ENCODE measurements around the gene CLIC3.

DNA sequence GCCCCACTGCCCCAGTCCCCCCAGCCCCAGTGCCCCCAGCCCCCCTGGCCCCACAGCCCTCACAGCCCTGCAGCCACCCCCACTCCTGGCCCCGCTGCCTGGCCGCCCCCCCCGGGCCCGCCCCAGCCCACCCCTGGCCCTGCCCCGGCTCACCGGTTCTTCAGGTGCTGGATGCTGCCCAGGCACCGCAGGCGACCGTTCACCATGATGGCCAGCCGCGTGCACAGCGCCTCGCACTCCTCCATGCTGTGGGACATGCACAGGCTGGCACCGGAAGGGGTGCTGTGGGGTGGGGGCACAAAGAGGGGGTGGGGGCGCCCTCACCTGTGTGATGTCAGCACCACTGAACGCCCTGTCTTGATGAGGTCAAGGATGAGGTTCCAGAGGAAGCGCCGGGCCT, 12.8 kb upstream of the CLIC3 start:
- TF ChIP-seq, protein P1, sequence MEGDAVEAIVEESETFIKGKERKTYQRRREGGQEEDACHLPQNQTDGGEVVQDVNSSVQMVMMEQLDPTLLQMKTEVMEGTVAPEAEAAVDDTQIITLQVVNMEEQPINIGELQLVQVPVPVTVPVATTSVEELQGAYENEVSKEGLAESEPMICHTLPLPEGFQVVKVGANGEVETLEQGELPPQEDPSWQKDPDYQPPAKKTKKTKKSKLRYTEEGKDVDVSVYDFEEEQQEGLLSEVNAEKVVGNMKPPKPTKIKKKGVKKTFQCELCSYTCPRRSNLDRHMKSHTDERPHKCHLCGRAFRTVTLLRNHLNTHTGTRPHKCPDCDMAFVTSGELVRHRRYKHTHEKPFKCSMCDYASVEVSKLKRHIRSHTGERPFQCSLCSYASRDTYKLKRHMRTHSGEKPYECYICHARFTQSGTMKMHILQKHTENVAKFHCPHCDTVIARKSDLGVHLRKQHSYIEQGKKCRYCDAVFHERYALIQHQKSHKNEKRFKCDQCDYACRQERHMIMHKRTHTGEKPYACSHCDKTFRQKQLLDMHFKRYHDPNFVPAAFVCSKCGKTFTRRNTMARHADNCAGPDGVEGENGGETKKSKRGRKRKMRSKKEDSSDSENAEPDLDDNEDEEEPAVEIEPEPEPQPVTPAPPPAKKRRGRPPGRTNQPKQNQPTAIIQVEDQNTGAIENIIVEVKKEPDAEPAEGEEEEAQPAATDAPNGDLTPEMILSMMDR (IDR thresholded peaks at IDR 0.05) = no peak
- no peak for TF ChIP-seq EZH2 (IDR thresholded peaks at IDR 0.05; ENCODE audit: borderline replicate concordance, insufficient read depth, low read depth, low read length, poor library complexity, severe bottlenecking)

Measured in B cell (primary cell).